Heart left ventricle (tissue), 13 donors: ENCODE results near the gene SLIT3.

Source experiments
- POLR2A ChIP-seq, 2 donors: fragments of 450-650 bp; IDR thresholded peaks; one replicate each; pipeline ENCODE4 v1.6.1; 2017; ENCODE audit warnings: antibody characterized with exemption in 2 of 2, mild to moderate bottlenecking in 2 of 2, moderate library complexity in 2 of 2
- TF ChIP-seq, protein P1 (sequence below), 12 donors: fragments of 200-600 bp; sonication (generic) in 4 of 12; IDR thresholded peaks; one replicate each; pipeline versions ENCODE4 v1.5.0 to v1.8.0; 2018 to 2022; ENCODE audit warnings: antibody characterized with exemption in 12 of 12, mild to moderate bottlenecking in 5 of 12
- donor health status: ischemic (EF 13 %, LVEDD 7.1; RV severe dilation, severe dysfunction).
- donor health status: DM: no; HTN: yes; CAD: no.
- donor health status: DM: no; HTN: no; CAD: no.
- donor health status: ischemic (EF 25% LVEDD 6.9; RV normal size, moderate dysfunction).
- donor health status: ischemic (EF 25% LVEDD 5.7; RV mildly dilated, moderate dysfunction).
- donor health status: ischemic (EF 35%, LVEDD 5.7; RV mildly dilated, moderate dysfunction).
- donor health status: nonischemic (EF 11% LVEDD 7.7; RV severe dilation, severe dysfunction).
- donor health status: DM: yes; HTN: yes; CAD: no.
- donor health status: PGD.
- donor health status: ischemic (EF 29% LVEDD 5.4; RV normal size, mild dysfunction).
- donor health status: nonischemic (EF 23%, LVEDD 6.1; RV moderate dilation, normal function).

DNA sequence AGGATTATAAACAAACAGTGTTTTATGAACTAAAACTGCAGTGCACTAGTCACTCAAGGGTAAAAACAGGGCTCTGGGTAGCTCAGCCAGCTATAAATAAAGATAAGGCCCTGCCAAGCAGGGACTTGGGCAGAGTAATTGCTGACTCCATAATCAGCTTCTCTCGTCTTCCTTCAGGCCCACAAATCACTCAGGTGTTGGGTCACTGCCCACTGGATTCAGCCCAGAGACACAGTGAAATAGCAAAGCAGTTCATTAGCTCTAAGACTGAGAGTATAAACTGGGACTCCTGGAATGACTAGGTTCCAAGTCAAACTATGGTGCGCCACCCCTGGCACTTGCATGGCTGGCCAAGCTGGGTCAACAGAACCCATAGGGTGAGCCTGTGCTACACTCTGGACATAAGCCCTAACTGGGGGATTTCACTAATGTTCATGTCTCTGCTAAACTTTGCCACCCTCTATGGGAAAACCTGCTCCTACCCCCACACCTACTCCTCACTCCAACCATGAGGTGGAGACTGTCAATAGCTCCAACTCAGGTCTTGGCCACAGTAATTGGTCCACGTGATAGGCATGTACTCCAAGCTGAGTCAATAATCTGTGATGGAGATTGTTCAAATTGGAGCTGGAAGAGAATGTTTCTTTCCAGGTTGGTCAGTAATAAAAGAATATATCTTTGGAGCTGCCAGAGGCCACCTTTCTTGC, 158.5 kb downstream of the SLIT3 start:
- TF ChIP-seq, protein P1, sequence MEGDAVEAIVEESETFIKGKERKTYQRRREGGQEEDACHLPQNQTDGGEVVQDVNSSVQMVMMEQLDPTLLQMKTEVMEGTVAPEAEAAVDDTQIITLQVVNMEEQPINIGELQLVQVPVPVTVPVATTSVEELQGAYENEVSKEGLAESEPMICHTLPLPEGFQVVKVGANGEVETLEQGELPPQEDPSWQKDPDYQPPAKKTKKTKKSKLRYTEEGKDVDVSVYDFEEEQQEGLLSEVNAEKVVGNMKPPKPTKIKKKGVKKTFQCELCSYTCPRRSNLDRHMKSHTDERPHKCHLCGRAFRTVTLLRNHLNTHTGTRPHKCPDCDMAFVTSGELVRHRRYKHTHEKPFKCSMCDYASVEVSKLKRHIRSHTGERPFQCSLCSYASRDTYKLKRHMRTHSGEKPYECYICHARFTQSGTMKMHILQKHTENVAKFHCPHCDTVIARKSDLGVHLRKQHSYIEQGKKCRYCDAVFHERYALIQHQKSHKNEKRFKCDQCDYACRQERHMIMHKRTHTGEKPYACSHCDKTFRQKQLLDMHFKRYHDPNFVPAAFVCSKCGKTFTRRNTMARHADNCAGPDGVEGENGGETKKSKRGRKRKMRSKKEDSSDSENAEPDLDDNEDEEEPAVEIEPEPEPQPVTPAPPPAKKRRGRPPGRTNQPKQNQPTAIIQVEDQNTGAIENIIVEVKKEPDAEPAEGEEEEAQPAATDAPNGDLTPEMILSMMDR (IDR thresholded peaks at IDR 0.05) = no peak
- TF ChIP-seq POLR2A (IDR thresholded peaks at IDR 0.05) = no peak
